KOPT-K1 (cell line): Measurements from ENCODE around the gene MRPS2.

Source experiments
- H3K27ac ChIP-seq: fragments of 200-600 bp; sonication (generic); 2 replicates; pipeline ENCODE4 v1.5.1; 2016; ENCODE audit warnings: antibody characterized with exemption, mild to moderate bottlenecking, low read depth, low read length; ENCODE audit not compliant: poor library complexity, severe bottlenecking
- H3K36me3 ChIP-seq: fragments of 200-600 bp; sonication (generic); 2 replicates; pipeline ENCODE4 v1.5.1; 2017; ENCODE audit warnings: antibody characterized with exemption, mild to moderate bottlenecking, low read length, moderate library complexity; ENCODE audit not compliant: insufficient read depth
- H3K9me3 ChIP-seq: fragments of 200-600 bp; sonication (generic); 2 replicates; pipeline ENCODE4 v1.5.1; 2017; ENCODE audit warnings: antibody characterized with exemption, low read length, mild to moderate bottlenecking; ENCODE audit not compliant: insufficient read depth, poor library complexity, severe bottlenecking

The MRPS2 gene

GRCh38 chr9:135514342-135515082 is 14.0 kb downstream of the MRPS2 start:
- no peak overlapping the region for H3K27ac ChIP-seq
- H3K36me3 ChIP-seq, result no peaks in the 10 kb centered on the region
- H3K9me3 ChIP-seq, result no peaks in the 10 kb centered on the region

- no peaks in the 10 kb centered on the region for H3K36me3 ChIP-seq
- no peaks in the 10 kb centered on the region for H3K9me3 ChIP-seq
- H3K27ac ChIP-seq, result no peak overlapping the region
Observed at GRCh38 chr9:135515083-135515951, 14.8 kb downstream of the MRPS2 start.

- Histone ChIP-seq H3K36me3 (no peaks in the 10 kb centered on the region), H3K9me3 (no peaks in the 10 kb centered on the region), H3K27ac (no peak overlapping the region)
Observed at GRCh38 chr9:135516132-135516860, 15.8 kb downstream of the MRPS2 start.

- no peaks in the 10 kb centered on the region for H3K36me3 ChIP-seq
- H3K9me3 ChIP-seq, result no peaks in the 10 kb centered on the region
- H3K27ac ChIP-seq, result no peak overlapping the region
Observed at GRCh38 chr9:135517407-135517822, 16.9 kb downstream of the MRPS2 start.

- no peak overlapping the region for H3K27ac ChIP-seq
- H3K36me3 ChIP-seq, result no peaks in the 10 kb centered on the region
- H3K9me3 ChIP-seq, result no peaks in the 10 kb centered on the region
Observed at GRCh38 chr9:135519179-135519971, 18.9 kb downstream of the MRPS2 start.

GRCh38 chr9:135520916-135521607 is 20.6 kb downstream of the MRPS2 start, which contains the start of gene LCN1:
Gene LCN1, plus strand, starts transcription at chr9:135521440. Its CDS starts 58 bp downstream, at chr9:135521498.
- Histone ChIP-seq H3K27ac (no peak within 1 kb of the TSS), H3K36me3 (no peaks in the 10 kb centered on the region), H3K9me3 (no peaks in the 10 kb centered on the region)

- no peak overlapping the region for H3K27ac ChIP-seq
- H3K36me3 ChIP-seq, result no peaks in the 10 kb centered on the region
Observed at GRCh38 chr9:135521608-135522095, 21.2 kb downstream of the MRPS2 start.

GRCh38 chr9:135522137-135522877 is 21.8 kb downstream of the MRPS2 start:
- no peaks in the 10 kb centered on the region for H3K36me3 ChIP-seq
- no peak overlapping the region for H3K27ac ChIP-seq
- H3K9me3 ChIP-seq, result no peaks in the 10 kb centered on the region

More at GRCh38 chr9:135521608-135522095, 21.2 kb downstream of the MRPS2 start:
- no peaks in the 10 kb centered on the region for H3K9me3 ChIP-seq

GRCh38 chr9:135522931-135523330 is 22.4 kb downstream of the MRPS2 start:
- Histone ChIP-seq H3K27ac (no peak overlapping the region), H3K36me3 (no peaks in the 10 kb centered on the region), H3K9me3 (no peaks in the 10 kb centered on the region)

- no peaks in the 10 kb centered on the region for H3K9me3 ChIP-seq
- no peaks in the 10 kb centered on the region for H3K36me3 ChIP-seq
- no peak overlapping the region for H3K27ac ChIP-seq
Observed at GRCh38 chr9:135523521-135524129, 23.1 kb downstream of the MRPS2 start.

GRCh38 chr9:135524130-135524861 is 23.8 kb downstream of the MRPS2 start:
- no peaks in the 10 kb centered on the region for H3K36me3 ChIP-seq
- no peaks in the 10 kb centered on the region for H3K9me3 ChIP-seq
- no peak overlapping the region for H3K27ac ChIP-seq

- H3K27ac ChIP-seq, result no peak overlapping the region
- H3K9me3 ChIP-seq, result no peaks in the 10 kb centered on the region
- H3K36me3 ChIP-seq, result no peaks in the 10 kb centered on the region
Observed at GRCh38 chr9:135525241-135526088, 25.0 kb downstream of the MRPS2 start.
